Left ventricle myocardium inferior (tissue), 1 donor: ENCODE results near the gene RAB8B. TPM values are rescaled to one million over a fixed set of nuclear protein-coding genes. Genes with fewer than 3 reads are reported as not detected.

Experiments used
- DNase-seq: peaks from one replicate; pipeline ENCODE4 v3.0.0-alpha.2; 2020
- H3K27ac ChIP-seq: fragments of 200-600 bp; replicated peaks from 2 replicates; pipeline ENCODE4 v1.8.0; 2021
- H3K27me3 ChIP-seq: fragments of 200-600 bp; 2 replicates; pipeline ENCODE4 v1.8.0; 2021; ENCODE audit warnings: low read depth
- H3K36me3 ChIP-seq: fragments of 200-600 bp; 2 replicates; pipeline ENCODE4 v1.8.0; 2021
- H3K4me1 ChIP-seq: fragments of 200-600 bp; 2 replicates; pipeline ENCODE4 v1.8.0; 2021
- H3K4me3 ChIP-seq: fragments of 200-600 bp; 2 replicates; pipeline ENCODE4 v1.8.0; 2021; ENCODE audit warnings: mild to moderate bottlenecking, moderate library complexity
- H3K9me3 ChIP-seq: fragments of 200-600 bp; replicated peaks from 2 replicates; pipeline ENCODE4 v1.8.0; 2021
- intact Hi-C: fragments of 100-400 bp; cut with micrococcal nuclease; formaldehyde crosslinking; loops from one replicate; pipeline ENCODE4 v1.11.0; 2022
- total RNA-seq: library from RNA; stranded (reverse); fragmentation: NEBNext Ultra II Directional; extraction: Animal tissue kit (Norgen Biotek cat#: 25700); gene quantifications from one replicate; pipeline ENCODE4 v1.2.1, GENCODE V29; 2021
- TF ChIP-seq, protein P1 (sequence below): fragments of 200-600 bp; IDR thresholded peaks from 2 replicates; pipeline ENCODE4 v1.8.0; 2021; ENCODE audit warnings: antibody characterized with exemption, mild to moderate bottlenecking, borderline replicate concordance
- donor health status: DM: no; HTN: yes; CAD: no; lungs with severe emphysema.

The RAB8B gene
- total RNA-seq, 1 donor from 2014 or later: 8.1 TPM

DNA sequence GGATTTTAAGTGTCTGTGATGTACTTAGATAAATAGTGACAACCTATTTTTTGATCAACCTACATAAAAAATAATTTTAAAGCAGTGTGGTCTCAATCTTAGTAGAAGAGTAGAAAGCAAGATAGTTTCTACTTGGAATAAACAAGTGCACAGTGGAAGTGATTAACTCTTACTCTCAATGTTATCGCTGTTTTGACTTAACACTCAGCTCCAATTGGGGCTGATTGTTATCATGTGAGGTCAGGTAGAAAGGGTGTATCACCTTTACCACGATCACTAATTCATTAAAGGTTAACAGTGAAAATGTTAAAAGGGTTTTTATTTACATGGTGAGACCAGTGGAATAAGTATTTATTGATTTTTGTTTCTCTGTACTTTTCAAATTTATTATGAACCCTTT is 65.6 kb downstream of the RAB8B start:
- Histone ChIP-seq H3K36me3 (peaks cover 33% of the 10 kb centered on the region), H3K9me3 (no peaks in the 10 kb centered on the region), H3K27me3 (no peaks in the 10 kb centered on the region), H3K4me3 (no peak overlapping the region), H3K4me1 (no peaks in the 10 kb centered on the region), H3K27ac (no peak overlapping the region)
- TF ChIP-seq, protein P1, sequence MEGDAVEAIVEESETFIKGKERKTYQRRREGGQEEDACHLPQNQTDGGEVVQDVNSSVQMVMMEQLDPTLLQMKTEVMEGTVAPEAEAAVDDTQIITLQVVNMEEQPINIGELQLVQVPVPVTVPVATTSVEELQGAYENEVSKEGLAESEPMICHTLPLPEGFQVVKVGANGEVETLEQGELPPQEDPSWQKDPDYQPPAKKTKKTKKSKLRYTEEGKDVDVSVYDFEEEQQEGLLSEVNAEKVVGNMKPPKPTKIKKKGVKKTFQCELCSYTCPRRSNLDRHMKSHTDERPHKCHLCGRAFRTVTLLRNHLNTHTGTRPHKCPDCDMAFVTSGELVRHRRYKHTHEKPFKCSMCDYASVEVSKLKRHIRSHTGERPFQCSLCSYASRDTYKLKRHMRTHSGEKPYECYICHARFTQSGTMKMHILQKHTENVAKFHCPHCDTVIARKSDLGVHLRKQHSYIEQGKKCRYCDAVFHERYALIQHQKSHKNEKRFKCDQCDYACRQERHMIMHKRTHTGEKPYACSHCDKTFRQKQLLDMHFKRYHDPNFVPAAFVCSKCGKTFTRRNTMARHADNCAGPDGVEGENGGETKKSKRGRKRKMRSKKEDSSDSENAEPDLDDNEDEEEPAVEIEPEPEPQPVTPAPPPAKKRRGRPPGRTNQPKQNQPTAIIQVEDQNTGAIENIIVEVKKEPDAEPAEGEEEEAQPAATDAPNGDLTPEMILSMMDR: no peak
- intact Hi-C loops: no loop called here
- no peak for DNase-seq

DNA sequence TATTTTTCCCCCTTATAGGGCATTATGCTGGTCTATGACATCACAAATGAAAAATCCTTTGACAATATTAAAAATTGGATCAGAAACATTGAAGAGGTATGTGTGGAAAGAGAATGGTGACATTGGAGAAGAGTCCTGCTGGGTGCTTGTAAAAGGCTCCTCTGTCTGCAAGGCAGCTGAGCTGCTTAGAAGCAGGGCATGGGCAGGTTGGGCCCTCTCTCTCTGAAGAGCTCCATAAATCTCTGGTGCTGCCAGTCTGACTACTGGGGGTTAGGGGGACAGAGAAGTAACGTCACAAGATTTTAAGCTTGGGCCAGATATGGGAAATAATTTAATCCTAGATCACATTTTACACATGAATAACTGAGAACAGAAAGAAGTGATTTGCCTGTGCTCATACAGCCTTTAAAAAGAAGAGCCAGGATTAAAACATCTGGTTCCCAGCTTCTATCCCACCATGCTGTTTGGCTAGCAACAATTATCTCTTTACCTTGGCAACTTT is 66.1 kb downstream of the RAB8B start:
- Histone ChIP-seq H3K27ac (no peak overlapping the region), H3K36me3 (peaks cover 33% of the 10 kb centered on the region), H3K4me1 (no peaks in the 10 kb centered on the region), H3K9me3 (no peaks in the 10 kb centered on the region), H3K27me3 (no peaks in the 10 kb centered on the region), H3K4me3 (no peak overlapping the region)
- intact Hi-C loops: no loop called here
- TF ChIP-seq, protein P1: no peak
- no peak for DNase-seq

- intact Hi-C loops: no loop called here
- Histone ChIP-seq H3K4me3 (no peak overlapping the region), H3K4me1 (no peaks in the 10 kb centered on the region), H3K27me3 (no peaks in the 10 kb centered on the region), H3K9me3 (no peaks in the 10 kb centered on the region), H3K27ac (no peak overlapping the region), H3K36me3 (peaks cover 29% of the 10 kb centered on the region)
- DNase-seq: no peak
- TF ChIP-seq, protein P1: no peak
Observed at GRCh38 chr15:63256433-63257274, 67.2 kb downstream of the RAB8B start.

DNA sequence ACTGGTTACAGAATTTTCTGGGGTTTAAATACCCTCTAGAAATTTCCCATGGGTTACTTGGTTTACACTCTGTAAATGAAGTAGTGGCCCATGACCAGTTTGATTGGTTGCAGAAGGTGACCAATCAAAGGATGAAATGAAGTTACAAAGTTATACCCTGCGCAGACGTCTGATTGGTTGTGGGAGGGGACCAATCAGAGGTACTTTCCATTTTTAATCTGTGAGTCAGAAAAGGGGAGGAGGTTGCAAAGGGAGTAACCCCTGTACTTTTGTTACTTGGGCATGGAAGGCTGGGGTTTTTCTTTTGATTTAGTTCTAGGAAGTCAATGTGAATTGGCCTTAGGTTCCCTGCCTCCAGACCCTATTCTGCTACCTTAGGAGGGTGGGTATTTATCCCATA is 69.3 kb downstream of the RAB8B start:
- H3K9me3 ChIP-seq: no peaks in the 10 kb centered on the region
- H3K36me3 ChIP-seq: peaks cover 32% of the 10 kb centered on the region

DNA sequence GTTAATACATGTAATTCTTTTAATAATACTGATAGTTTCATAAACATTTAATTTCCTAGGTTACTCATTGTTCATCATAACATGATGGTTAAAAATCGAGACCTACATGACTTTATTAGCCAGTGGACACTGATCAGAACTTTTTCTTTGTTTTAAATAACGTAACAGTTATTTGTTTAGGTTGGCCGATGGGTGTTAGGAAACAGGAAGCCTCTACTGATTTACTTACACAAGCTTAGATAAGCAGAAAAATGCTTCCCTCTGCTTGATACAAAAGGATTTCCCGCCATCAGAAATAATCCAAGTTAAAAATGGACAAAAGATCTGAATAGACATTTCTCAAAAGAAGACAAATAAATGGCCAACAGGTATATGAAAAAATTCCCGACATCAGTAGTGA is 71.4 kb downstream of the RAB8B start:
- DNase-seq: no peak
- H3K4me1 ChIP-seq: no peaks in the 10 kb centered on the region
- intact Hi-C loops: no loop called here
- peaks cover 40% of the 10 kb centered on the region for H3K36me3 ChIP-seq
- H3K4me3 ChIP-seq: no peak overlapping the region
- H3K9me3 ChIP-seq: no peaks in the 10 kb centered on the region
- H3K27me3 ChIP-seq: no peaks in the 10 kb centered on the region
- TF ChIP-seq, protein P1: no peak
- no peak overlapping the region for H3K27ac ChIP-seq

More for the DNA sequence above, 69.3 kb downstream of the RAB8B start:
- intact Hi-C loops: no loop called here
- Histone ChIP-seq H3K27me3 (no peaks in the 10 kb centered on the region), H3K4me1 (no peaks in the 10 kb centered on the region), H3K4me3 (no peak overlapping the region), H3K27ac (no peak overlapping the region)
- no peak for DNase-seq
- TF ChIP-seq, protein P1: no peak
